ENCODE results near the gene TRIP13. TPM values are rescaled to one million over a fixed set of nuclear protein-coding genes. Genes with fewer than 3 reads are reported as not detected.
A peak's percentile ranks its signal among the peaks of the same experiment; 100 is the strongest.
"Not testable (repeated sequence)": the region's sequence is repeated elsewhere in the genome, so short reads cannot be mapped to it uniquely, and the experiment has no call there.

TRIP13 gene
- total RNA-seq (1 to 10 TPM in 4 of 9 donors, under 1 TPM in 5; 0.30 to 4.2 (median 0.79) TPM), polyA plus RNA-seq (1 to 10 TPM in 1 of 3 donors, under 1 TPM in 2; 0.32 to 5.0 (median 0.71) TPM)
- long read RNA-seq, donor 1, partial matches to known transcripts, result 0 of 1 reads
- long read RNA-seq, donor 1, other reads (novel, unspliced or antisense), result 0 of 1 reads
- long read RNA-seq, donor 2, partial matches to known transcripts, result 16 of 16 reads
- long read RNA-seq, donor 2, other reads (novel, unspliced or antisense), result 0 of 16 reads
- long read RNA-seq, donor 3, result 0 reads
- long read RNA-seq, donor 4, result 0 reads
- long read RNA-seq, donor 5, partial matches to known transcripts, result 0 of 1 reads
- long read RNA-seq, donor 5, other reads (novel, unspliced or antisense), result 0 of 1 reads
- long read RNA-seq, donor 6, result 0 reads
- long read RNA-seq, donor 7, partial matches to known transcripts, result 0 of 1 reads
- long read RNA-seq, donor 7, other reads (novel, unspliced or antisense), result 0 of 1 reads
- long read RNA-seq, donor 8, partial matches to known transcripts, result 0 of 1 reads
- long read RNA-seq, donor 8, other reads (novel, unspliced or antisense), result 0 of 1 reads
- long read RNA-seq, donor 9, result 0 reads
- long read RNA-seq, donor 10, result 0 reads

DNA sequence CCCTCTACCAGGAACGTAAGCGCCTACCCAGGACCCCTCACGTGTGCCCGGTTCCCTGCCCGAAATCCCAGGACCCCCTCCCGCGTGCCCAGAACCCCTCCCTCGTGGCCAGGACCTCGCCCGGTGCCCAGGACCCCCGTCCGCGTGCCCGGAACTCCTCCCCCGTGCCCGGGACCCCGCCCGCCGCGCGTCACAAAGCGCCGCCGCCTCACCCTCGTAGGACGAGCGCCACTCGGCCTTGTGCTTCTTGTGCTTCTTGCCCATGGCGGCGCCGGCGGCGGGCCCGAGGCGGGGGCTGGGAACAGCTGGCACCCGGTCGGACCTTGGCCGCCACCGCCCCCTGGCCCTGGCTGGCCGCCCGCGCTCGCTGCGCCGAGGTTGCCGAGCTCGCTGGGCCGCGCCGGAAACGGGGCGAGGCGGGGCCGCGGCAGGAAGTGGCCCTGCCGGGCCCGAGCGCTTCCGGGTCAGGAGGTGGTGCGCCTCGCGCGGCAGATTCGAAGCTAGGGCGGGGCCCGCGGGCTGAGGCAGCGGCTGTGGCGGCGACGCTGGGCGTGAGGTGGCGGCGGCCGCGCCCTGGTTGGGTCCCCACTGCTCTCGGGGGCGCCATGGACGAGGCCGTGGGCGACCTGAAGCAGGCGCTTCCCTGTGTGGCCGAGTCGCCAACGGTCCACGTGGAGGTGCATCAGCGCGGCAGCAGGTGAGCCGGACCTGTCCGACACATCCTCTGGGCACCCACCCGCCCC, at the start of gene TRIP13, which contains the start of gene BRD9:
TRIP13 (plus strand) TSS at position 491 of the 743 bp plus-strand sequence; CDS start at position 606, 115 bp downstream.
BRD9 (minus strand) TSS at position 408 of the 743 bp plus-strand sequence; CDS start at position 264, 144 bp downstream.
- 0 to 4% (median 1%) methylated on average over 11 to 91 of the region's 91 CpGs; no CpG with 5 or more reads in 1 of the 4 donors for WGBS, 4 donors

GRCh38 chr5:843371-843770, 49.3 kb upstream of the TRIP13 start:
- intact Hi-C loops (cut with DNase I); H3K36me3 ChIP-seq (replicated peaks in 1 of 2); H3K27ac ChIP-seq; H3K27me3 ChIP-seq; H3K9me3 ChIP-seq (replicated peaks in 1 of 3); H3K4me3 ChIP-seq; H3K4me1 ChIP-seq (replicated peaks in 1 of 2): not testable (repeated sequence)
- peak in 5 of 7 donors; percentile 5 to 46 (median 10) for DNase-seq
- 86 to 94% (median 91%) methylated on average over 11 to 15 of the region's 26 CpGs; no CpG with 5 or more reads in 1 of the 4 donors for WGBS, 4 donors

More for the DNA sequence above, at the start of gene TRIP13, which contains the start of gene BRD9:
- Histone ChIP-seq H3K4me1 (replicated peaks in 1 of 2) (peaks cover 8 to 17% of the 10 kb centered on the region in 2 donors), H3K27ac (peak within 1 kb of the TSS in 4 of 5 donors; percentile 71 to 98 (median 76)), H3K9me3 (replicated peaks in 1 of 3) (no peaks in the 10 kb centered on the region), H3K4me3 (peak within 1 kb of the TSS; percentile 1 to 100 (median 64)), H3K27me3 (no peaks in the 10 kb centered on the region), H3K36me3 (replicated peaks in 1 of 2) (peaks cover 0 to 29% of the 10 kb centered on the region in 2 donors)
- peak; percentile 74 to 83 (median 80) for DNase-seq
- TF ChIP-seq, protein P1, sequence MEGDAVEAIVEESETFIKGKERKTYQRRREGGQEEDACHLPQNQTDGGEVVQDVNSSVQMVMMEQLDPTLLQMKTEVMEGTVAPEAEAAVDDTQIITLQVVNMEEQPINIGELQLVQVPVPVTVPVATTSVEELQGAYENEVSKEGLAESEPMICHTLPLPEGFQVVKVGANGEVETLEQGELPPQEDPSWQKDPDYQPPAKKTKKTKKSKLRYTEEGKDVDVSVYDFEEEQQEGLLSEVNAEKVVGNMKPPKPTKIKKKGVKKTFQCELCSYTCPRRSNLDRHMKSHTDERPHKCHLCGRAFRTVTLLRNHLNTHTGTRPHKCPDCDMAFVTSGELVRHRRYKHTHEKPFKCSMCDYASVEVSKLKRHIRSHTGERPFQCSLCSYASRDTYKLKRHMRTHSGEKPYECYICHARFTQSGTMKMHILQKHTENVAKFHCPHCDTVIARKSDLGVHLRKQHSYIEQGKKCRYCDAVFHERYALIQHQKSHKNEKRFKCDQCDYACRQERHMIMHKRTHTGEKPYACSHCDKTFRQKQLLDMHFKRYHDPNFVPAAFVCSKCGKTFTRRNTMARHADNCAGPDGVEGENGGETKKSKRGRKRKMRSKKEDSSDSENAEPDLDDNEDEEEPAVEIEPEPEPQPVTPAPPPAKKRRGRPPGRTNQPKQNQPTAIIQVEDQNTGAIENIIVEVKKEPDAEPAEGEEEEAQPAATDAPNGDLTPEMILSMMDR (IDR thresholded peaks at IDR 0.05), result no peak
- TF ChIP-seq POLR2A (IDR thresholded peaks at IDR 0.05), result no peak
- intact Hi-C loops (cut with DNase I), result loop anchor here in 1 of 2 donors (10.0 kb wide), 1 partner anchor 418 kb away; no protein-coding TSS in a partner anchor

GRCh38 chr5:843926-844325, 48.8 kb upstream of the TRIP13 start:
- H3K9me3 ChIP-seq (replicated peaks in 1 of 3); intact Hi-C loops (cut with DNase I); H3K27ac ChIP-seq; H3K4me1 ChIP-seq (replicated peaks in 1 of 2); H3K36me3 ChIP-seq (replicated peaks in 1 of 2); H3K4me3 ChIP-seq; H3K27me3 ChIP-seq: not testable (repeated sequence)
- DNase-seq, result peak in 6 of 7 donors; percentile 6 to 36 (median 12)
- WGBS, 4 donors, result 67 to 84% (median 80%) methylated on average over 14 to 22 of the region's 22 CpGs

- H3K4me1 ChIP-seq (replicated peaks in 1 of 2); H3K27me3 ChIP-seq; H3K9me3 ChIP-seq (replicated peaks in 1 of 3); intact Hi-C loops (cut with DNase I); H3K36me3 ChIP-seq (replicated peaks in 1 of 2); H3K4me3 ChIP-seq; H3K27ac ChIP-seq: not testable (repeated sequence)
- 83 to 88% (median 86%) methylated on average over 10 to 14 of the region's 16 CpGs for WGBS, 4 donors
- DNase-seq, result peak in 5 of 7 donors; percentile 4 to 39 (median 11)
These were observed 48.3 kb upstream of the TRIP13 start for GRCh38 chr5:844426-844825.

GRCh38 chr5:845031-845675, 47.5 kb upstream of the TRIP13 start:
- H3K27me3 ChIP-seq; H3K4me3 ChIP-seq; intact Hi-C loops (cut with DNase I); H3K9me3 ChIP-seq (replicated peaks in 1 of 3); H3K36me3 ChIP-seq (replicated peaks in 1 of 2); H3K4me1 ChIP-seq (replicated peaks in 1 of 2); H3K27ac ChIP-seq: not testable (repeated sequence)
- 74 to 84% (median 78%) methylated on average over 12 to 17 of the region's 21 CpGs for WGBS, 4 donors
- DNase-seq, result peak in 5 of 7 donors; percentile 3 to 23 (median 11)

- H3K9me3 ChIP-seq (replicated peaks in 1 of 3); H3K27me3 ChIP-seq; H3K4me3 ChIP-seq; H3K36me3 ChIP-seq (replicated peaks in 1 of 2); H3K27ac ChIP-seq; intact Hi-C loops (cut with DNase I); H3K4me1 ChIP-seq (replicated peaks in 1 of 2): not testable (repeated sequence)
- DNase-seq, result peak in 2 of 7 donors; percentile 4 to 10
- 72 to 77% (median 76%) methylated on average over 9 to 23 of the region's 35 CpGs for WGBS, 4 donors
These were observed 46.7 kb upstream of the TRIP13 start for GRCh38 chr5:845676-846601.

- H3K27ac ChIP-seq; H3K36me3 ChIP-seq (replicated peaks in 1 of 2); H3K4me3 ChIP-seq; H3K27me3 ChIP-seq; H3K4me1 ChIP-seq (replicated peaks in 1 of 2); intact Hi-C loops (cut with DNase I); H3K9me3 ChIP-seq (replicated peaks in 1 of 3): not testable (repeated sequence)
- DNase-seq, result peak in 3 of 7 donors; percentile 13 to 43 (median 13)
- 76 to 85% (median 80%) methylated on average over 18 of the region's 18 CpGs for WGBS, 4 donors
These were observed 46.0 kb upstream of the TRIP13 start for GRCh38 chr5:846602-847091.

GRCh38 chr5:847212-847611, 45.5 kb upstream of the TRIP13 start:
- H3K4me1 ChIP-seq (replicated peaks in 1 of 2); H3K27me3 ChIP-seq; H3K9me3 ChIP-seq (replicated peaks in 1 of 3); H3K27ac ChIP-seq; H3K4me3 ChIP-seq; H3K36me3 ChIP-seq (replicated peaks in 1 of 2); intact Hi-C loops (cut with DNase I): not testable (repeated sequence)
- WGBS, 4 donors, result 86 to 94% (median 90%) methylated on average over 5 to 10 of the region's 18 CpGs
- peak in 2 of 7 donors; percentile 3 to 11 for DNase-seq
